SU-DHL-6 (cell line): ENCODE data around the gene CSRNP3.

ENCODE experiments used
- H2AFZ ChIP-seq: fragments of 200-600 bp; sonication (generic); 2 replicates; pipeline ENCODE4 v1.6.1; 2014; ENCODE audit warnings: low read depth, mild to moderate bottlenecking, moderate library complexity, mixed read lengths, antibody characterized with exemption, low read length; ENCODE audit not compliant: severe bottlenecking
- H3F3A ChIP-seq: fragments of 200-600 bp; shearing (Covaris generic); 2 replicates; pipeline ENCODE4 v1.6.0; 2016; ENCODE audit warnings: antibody characterized with exemption, mild to moderate bottlenecking; ENCODE audit not compliant: insufficient read depth
- H3K27ac ChIP-seq: fragments of 200-600 bp; sonication (generic); 2 replicates; pipeline ENCODE4 v1.5.1; 2016; ENCODE audit warnings: low read depth, mild to moderate bottlenecking, low read length, moderate library complexity, mixed read lengths
- H3K27me3 ChIP-seq: fragments of 200-600 bp; sonication (generic), shearing (Covaris generic); 2 replicates; pipeline ENCODE4 v1.6.0; 2014; ENCODE audit warnings: mild to moderate bottlenecking, low read length
- H3K36me3 ChIP-seq: fragments of 200-600 bp; sonication (generic); 2 replicates; pipeline ENCODE4 v1.6.1; 2014; ENCODE audit warnings: mild to moderate bottlenecking, low read length, mixed read lengths
- H3K4me2 ChIP-seq: fragments of 300-600, 200-600 bp; shearing (Covaris generic), sonication (generic); 2 replicates; pipeline ENCODE4 v1.6.0; 2014; ENCODE audit warnings: low read length, low read depth, mild to moderate bottlenecking; ENCODE audit not compliant: poor library complexity, severe bottlenecking
- H3K4me3 ChIP-seq: fragments of 200-600 bp; sonication (generic); 2 replicates; pipeline ENCODE4 v1.5.1; 2014; ENCODE audit warnings: antibody characterized with exemption, low read length, mild to moderate bottlenecking, mixed read lengths; ENCODE audit not compliant: insufficient read depth, poor library complexity, severe bottlenecking
- H3K79me2 ChIP-seq: fragments of 200-600 bp; sonication (generic); 2 replicates; pipeline ENCODE4 v1.6.1; 2014; ENCODE audit warnings: mild to moderate bottlenecking, low read length, moderate library complexity; ENCODE audit not compliant: insufficient read depth
- H3K9ac ChIP-seq: fragments of 200-600 bp; sonication (generic); 2 replicates; pipeline ENCODE4 v1.7.0; 2014; ENCODE audit warnings: mild to moderate bottlenecking, low read length
- H3K9me2 ChIP-seq: fragments of 200-600 bp; sonication (generic); replicated peaks from 2 replicates; pipeline ENCODE4 v1.6.1; 2014; ENCODE audit warnings: low read length; ENCODE audit not compliant: insufficient read depth
- H3K9me3 ChIP-seq: fragments of 200-600 bp; sonication (generic); 2 replicates; pipeline ENCODE4 v1.6.1; 2014; ENCODE audit warnings: low read length, mixed read lengths; ENCODE audit not compliant: insufficient read depth
- H4K20me1 ChIP-seq: fragments of 200-600 bp; sonication (generic); 2 replicates; pipeline ENCODE4 v1.6.1; 2014; ENCODE audit warnings: low read depth, mild to moderate bottlenecking, antibody characterized with exemption, low read length, moderate library complexity, mixed read lengths
- EZH2phosphoT487 ChIP-seq: fragments of 200-600 bp; sonication (generic), shearing (Covaris generic); conservative IDR thresholded peaks from 2 replicates; pipeline ENCODE4 v1.6.1; 2018; ENCODE audit warnings: mild to moderate bottlenecking, antibody characterized with exemption, low read length, moderate library complexity, mixed read lengths
- TF ChIP-seq, protein P1 (sequence below): fragments of 200-600 bp; sonication (generic); IDR thresholded peaks from one replicate; pipeline ENCODE4 v1.5.1; 2017; ENCODE audit warnings: antibody characterized with exemption, mild to moderate bottlenecking, low read length, moderate library complexity; ENCODE audit not compliant: insufficient read depth, poor library complexity, severe bottlenecking

The CSRNP3 gene

DNA sequence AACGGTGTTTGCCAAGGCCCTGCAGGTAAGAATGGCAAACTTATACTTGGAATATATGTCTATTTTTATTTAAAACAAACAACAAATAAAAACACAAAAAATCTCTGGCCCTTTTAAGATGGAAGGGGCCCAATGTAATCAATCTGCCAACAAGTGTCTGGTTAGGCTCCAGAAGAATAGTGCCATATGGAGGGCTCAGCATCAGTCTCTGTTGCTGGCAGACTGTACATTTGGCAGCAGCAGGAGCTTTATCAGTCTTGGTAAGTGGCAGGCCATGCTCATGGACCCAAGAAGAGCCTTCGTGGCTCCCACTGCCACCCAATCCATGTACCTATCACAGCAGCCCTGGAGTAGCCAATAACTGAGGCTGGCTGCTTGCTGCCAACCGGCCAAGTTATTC lies 223.4 kb downstream of the CSRNP3 start:
- no peaks in the 10 kb centered on the region for H3K9me3 ChIP-seq
- H3K27me3 ChIP-seq, result no peaks in the 10 kb centered on the region
- no peaks in the 10 kb centered on the region for H3K79me2 ChIP-seq
- no peak overlapping the region for H2AFZ ChIP-seq
- H3F3A ChIP-seq, result no peaks in the 10 kb centered on the region
- H3K27ac ChIP-seq, result no peak overlapping the region
- H3K4me3 ChIP-seq, result no peak overlapping the region
- H3K9ac ChIP-seq, result no peak overlapping the region
- H4K20me1 ChIP-seq, result no peaks in the 10 kb centered on the region
- H3K4me2 ChIP-seq, result no peak overlapping the region
- no peaks in the 10 kb centered on the region for H3K9me2 ChIP-seq
- H3K36me3 ChIP-seq, result no peaks in the 10 kb centered on the region
- TF ChIP-seq EZH2phosphoT487, result no peak
- TF ChIP-seq, protein P1, sequence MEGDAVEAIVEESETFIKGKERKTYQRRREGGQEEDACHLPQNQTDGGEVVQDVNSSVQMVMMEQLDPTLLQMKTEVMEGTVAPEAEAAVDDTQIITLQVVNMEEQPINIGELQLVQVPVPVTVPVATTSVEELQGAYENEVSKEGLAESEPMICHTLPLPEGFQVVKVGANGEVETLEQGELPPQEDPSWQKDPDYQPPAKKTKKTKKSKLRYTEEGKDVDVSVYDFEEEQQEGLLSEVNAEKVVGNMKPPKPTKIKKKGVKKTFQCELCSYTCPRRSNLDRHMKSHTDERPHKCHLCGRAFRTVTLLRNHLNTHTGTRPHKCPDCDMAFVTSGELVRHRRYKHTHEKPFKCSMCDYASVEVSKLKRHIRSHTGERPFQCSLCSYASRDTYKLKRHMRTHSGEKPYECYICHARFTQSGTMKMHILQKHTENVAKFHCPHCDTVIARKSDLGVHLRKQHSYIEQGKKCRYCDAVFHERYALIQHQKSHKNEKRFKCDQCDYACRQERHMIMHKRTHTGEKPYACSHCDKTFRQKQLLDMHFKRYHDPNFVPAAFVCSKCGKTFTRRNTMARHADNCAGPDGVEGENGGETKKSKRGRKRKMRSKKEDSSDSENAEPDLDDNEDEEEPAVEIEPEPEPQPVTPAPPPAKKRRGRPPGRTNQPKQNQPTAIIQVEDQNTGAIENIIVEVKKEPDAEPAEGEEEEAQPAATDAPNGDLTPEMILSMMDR, result no peak

DNA sequence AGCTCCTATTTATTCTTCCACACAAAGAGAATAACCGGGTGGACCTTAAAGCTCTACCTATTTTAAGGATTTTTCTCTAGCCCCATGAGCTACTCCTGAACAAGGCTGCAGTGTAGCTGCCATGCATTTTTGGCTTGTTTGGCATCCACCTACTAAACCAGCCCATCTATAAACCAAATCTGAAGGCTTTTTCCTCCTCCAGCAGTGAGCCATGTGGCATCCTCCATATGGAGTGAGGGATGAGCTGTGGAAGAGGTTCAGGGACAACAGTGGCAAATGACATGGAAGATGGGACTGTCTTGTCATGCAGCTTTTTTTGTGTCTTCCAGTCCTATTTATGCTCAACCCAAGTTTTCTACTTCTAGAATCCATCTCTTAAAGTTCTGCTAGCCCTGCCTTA lies 224.3 kb downstream of the CSRNP3 start:
- no peak for TF ChIP-seq EZH2phosphoT487
- TF ChIP-seq, protein P1, result no peak
- Histone ChIP-seq H3K9me3 (no peaks in the 10 kb centered on the region), H3K27ac (no peak overlapping the region), H3K27me3 (no peaks in the 10 kb centered on the region), H3K4me2 (no peak overlapping the region), H3K9me2 (no peaks in the 10 kb centered on the region), H3F3A (no peaks in the 10 kb centered on the region), H2AFZ (no peak overlapping the region), H3K9ac (no peak overlapping the region), H3K79me2 (no peaks in the 10 kb centered on the region), H3K36me3 (no peaks in the 10 kb centered on the region), H4K20me1 (no peaks in the 10 kb centered on the region), H3K4me3 (no peak overlapping the region)

DNA sequence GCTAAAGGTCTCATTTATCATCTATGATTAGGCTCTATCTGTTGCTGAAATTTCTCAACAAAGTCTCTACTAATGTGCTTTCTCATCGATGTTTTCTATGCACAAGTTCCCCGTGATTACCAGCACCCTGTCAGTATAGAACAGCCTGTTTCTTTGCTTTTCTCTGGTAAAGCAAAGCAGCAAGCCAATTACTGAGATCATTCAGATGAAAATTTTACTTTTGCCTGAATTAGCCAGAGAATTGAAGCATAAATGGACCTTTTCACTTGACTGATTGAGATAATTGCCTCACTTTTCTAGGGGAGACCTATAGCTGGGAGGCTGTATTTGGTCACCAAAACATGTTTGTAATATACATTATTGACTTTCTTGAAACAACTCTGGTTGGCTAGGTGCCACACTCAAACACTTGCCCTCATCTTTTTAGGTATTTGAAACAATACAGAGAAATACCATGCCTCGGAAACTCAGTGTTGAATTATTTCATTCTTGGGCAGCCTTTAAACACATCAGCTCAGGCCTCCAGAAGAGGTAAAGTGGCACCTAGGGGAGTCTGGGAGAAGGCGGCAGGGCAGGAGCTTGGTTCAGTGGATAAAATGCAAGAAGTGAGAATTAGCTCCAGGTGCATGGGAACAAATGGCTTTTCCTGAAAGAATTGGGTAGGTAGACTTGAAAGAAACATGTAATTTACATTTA lies 228.4 kb downstream of the CSRNP3 start:
- Histone ChIP-seq H4K20me1 (no peaks in the 10 kb centered on the region), H3K9me2 (no peaks in the 10 kb centered on the region), H3K27me3 (no peaks in the 10 kb centered on the region), H2AFZ (no peak overlapping the region), H3K79me2 (no peaks in the 10 kb centered on the region), H3K4me2 (no peak overlapping the region), H3K9ac (no peak overlapping the region), H3K36me3 (no peaks in the 10 kb centered on the region), H3K9me3 (no peaks in the 10 kb centered on the region), H3K4me3 (no peak overlapping the region), H3K27ac (no peak overlapping the region), H3F3A (no peaks in the 10 kb centered on the region)
- TF ChIP-seq, protein P1, result no peak
- TF ChIP-seq EZH2phosphoT487, result no peak
